ENCODE results near the gene ASF1B. TPM values are rescaled to one million over a fixed set of nuclear protein-coding genes. Genes with fewer than 3 reads are reported as not detected.

Gene ASF1B
- total and polyA plus RNA-seq, 2 donors (not counting 1 experiment from before 2014, with no cell fraction given), result 1.9 to 2.5 TPM

GRCh38 chr19:14150041-14150769 is 13.8 kb upstream of the ASF1B start:
- Histone ChIP-seq H2AFZ (ENCODE audit: insufficient read depth, low read depth, low read length, poor library complexity, severe bottlenecking) (peak overlapping the region; percentile 80), H3K4me2 (replicated peaks; ENCODE audit: low read depth, low read length, poor library complexity, severe bottlenecking) (peak overlapping the region; percentile 88), H4K20me1 (ENCODE audit: control insufficient read depth, insufficient read depth, low read length, poor library complexity, severe bottlenecking) (no peaks in the 10 kb centered on the region), H3K27ac (ENCODE audit: low read length in 2 of 2) (peak overlapping the region; percentile 29 to 38), H3K79me2 (ENCODE audit: control insufficient read depth, insufficient read depth, low read length) (peaks cover 41% of the 10 kb centered on the region), H3K36me3 (replicated peaks in 1 of 2; ENCODE audit: control extremely low read depth in 1 of 2, control insufficient read depth in 1 of 2, extremely low read depth in 1 of 2, insufficient read depth in 2 of 2, low read length in 1 of 2) (no peaks in the 10 kb centered on the region), H3K9ac (ENCODE audit: low read length) (peak overlapping the region; percentile 44), H3K4me3 (ENCODE audit: control extremely low read depth in 1 of 5, extremely low read depth in 1 of 5, insufficient read depth in 1 of 5, low read depth in 2 of 5, low read length in 4 of 5) (peak overlapping the region in 3 of 5 experiments; percentile 46 to 61 (median 54)), H3K4me1 (ENCODE audit: control insufficient read depth in 2 of 2, insufficient read depth in 2 of 2, low read length in 2 of 2) (peaks cover 19 to 27% of the 10 kb centered on the region in 2 donors), H3K9me3 (ENCODE audit: control extremely low read depth in 1 of 3, control insufficient read depth in 2 of 3, insufficient read depth in 1 of 3, low read length in 2 of 3) (no peaks in the 10 kb centered on the region), H3K27me3 (replicated peaks in 1 of 4; ENCODE audit: control extremely low read depth in 1 of 4, control insufficient read depth in 3 of 4, insufficient read depth in 4 of 4, low read length in 3 of 4) (no peaks in the 10 kb centered on the region)
- intact Hi-C loops (cut with micrococcal nuclease), result no loop called here
- ATAC-seq (ENCODE audit: low read depth) (no peak), DNase-seq (no peak)
- Mint-ChIP-seq H3K9me3 (ENCODE audit: insufficient read depth) (no peaks in the 10 kb centered on the region), H3K4me1 (peaks cover 17% of the 10 kb centered on the region), H3K27me3 (no peaks in the 10 kb centered on the region), H3K27ac (no peak overlapping the region), H3K4me3 (no peak overlapping the region)
- CTCF ChIA-PET, result no interaction called here
- POLR2A ChIA-PET, result no interaction called here
- WGBS (ENCODE audit: insufficient coverage), result 74% methylated on average over 8 of the region's 10 CpGs
- TF ChIP-seq CTCF (IDR thresholded peaks at IDR 0.05) (no peak), EZH2 (IDR thresholded peaks at IDR 0.05; ENCODE audit: borderline replicate concordance, insufficient read depth, low read depth, low read length, poor library complexity, severe bottlenecking) (no peak)

- Histone ChIP-seq H3K4me3 (ENCODE audit: control extremely low read depth in 1 of 5, extremely low read depth in 1 of 5, insufficient read depth in 1 of 5, low read depth in 2 of 5, low read length in 4 of 5) (peak overlapping the region in 4 of 5 experiments; percentile 18 to 61 (median 50)), H3K79me2 (ENCODE audit: control insufficient read depth, insufficient read depth, low read length) (peaks cover 46% of the 10 kb centered on the region), H3K4me1 (ENCODE audit: control insufficient read depth in 2 of 2, insufficient read depth in 2 of 2, low read length in 2 of 2) (peaks cover 19 to 27% of the 10 kb centered on the region in 2 donors), H4K20me1 (ENCODE audit: control insufficient read depth, insufficient read depth, low read length, poor library complexity, severe bottlenecking) (no peaks in the 10 kb centered on the region), H3K9ac (ENCODE audit: low read length) (peak overlapping the region; percentile 44), H3K27ac (ENCODE audit: low read length in 2 of 2) (peak overlapping the region; percentile 29 to 38), H3K4me2 (replicated peaks; ENCODE audit: low read depth, low read length, poor library complexity, severe bottlenecking) (peak overlapping the region; percentile 88), H3K27me3 (replicated peaks in 1 of 4; ENCODE audit: control extremely low read depth in 1 of 4, control insufficient read depth in 3 of 4, insufficient read depth in 4 of 4, low read length in 3 of 4) (no peaks in the 10 kb centered on the region), H3K9me3 (ENCODE audit: control extremely low read depth in 1 of 3, control insufficient read depth in 2 of 3, insufficient read depth in 1 of 3, low read length in 2 of 3) (no peaks in the 10 kb centered on the region), H3K36me3 (replicated peaks in 1 of 2; ENCODE audit: control extremely low read depth in 1 of 2, control insufficient read depth in 1 of 2, extremely low read depth in 1 of 2, insufficient read depth in 2 of 2, low read length in 1 of 2) (no peaks in the 10 kb centered on the region), H2AFZ (ENCODE audit: insufficient read depth, low read depth, low read length, poor library complexity, severe bottlenecking) (peak overlapping the region; percentile 80)
- DNase-seq (peak; percentile 58), ATAC-seq (ENCODE audit: low read depth) (peak; percentile 59)
- Mint-ChIP-seq H3K27me3 (no peaks in the 10 kb centered on the region), H3K27ac (peak overlapping the region; percentile 86), H3K9me3 (ENCODE audit: insufficient read depth) (no peaks in the 10 kb centered on the region), H3K4me3 (peak overlapping the region; percentile 79), H3K4me1 (peaks cover 17% of the 10 kb centered on the region)
- intact Hi-C loops (cut with micrococcal nuclease), result no loop called here
- ChIA-PET POLR2A (no interaction called here), CTCF (no interaction called here)
- 8% methylated on average over 15 of the region's 21 CpGs for WGBS (ENCODE audit: insufficient coverage)
- TF ChIP-seq EZH2 (IDR thresholded peaks at IDR 0.05; ENCODE audit: borderline replicate concordance, insufficient read depth, low read depth, low read length, poor library complexity, severe bottlenecking) (no peak), CTCF (IDR thresholded peaks at IDR 0.05) (no peak)
Measured at GRCh38 chr19:14149509-14149994, 13.2 kb upstream of the ASF1B start.
